ENCODE measurements around the gene NCKIPSD.

Gene NCKIPSD

GRCh38 chr3:48678566-48679380 is 6.9 kb downstream of the NCKIPSD start:
- no peak for DNase-seq (ENCODE audit: low spot score)

DNA sequence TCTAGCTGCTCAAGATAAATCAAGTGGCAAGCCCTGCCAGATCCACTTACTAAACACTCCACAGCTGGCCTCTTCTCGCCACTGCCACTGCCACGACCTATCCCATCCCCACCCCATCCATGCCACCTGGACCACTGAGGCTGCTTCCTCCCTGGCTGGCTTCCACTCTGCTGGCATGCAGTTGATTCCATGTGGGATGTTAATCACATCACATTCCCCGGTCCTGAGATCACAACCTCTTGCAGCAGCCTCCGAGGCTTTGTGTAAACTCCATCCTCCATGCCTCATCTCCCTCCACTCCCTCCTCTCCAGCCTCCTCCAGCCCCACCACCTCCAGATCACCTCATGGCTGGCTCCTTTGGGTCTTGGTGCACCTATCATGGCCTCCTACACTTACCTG is 7.7 kb downstream of the NCKIPSD start:
- DNase-seq (ENCODE audit: low spot score), result no peak

DNA sequence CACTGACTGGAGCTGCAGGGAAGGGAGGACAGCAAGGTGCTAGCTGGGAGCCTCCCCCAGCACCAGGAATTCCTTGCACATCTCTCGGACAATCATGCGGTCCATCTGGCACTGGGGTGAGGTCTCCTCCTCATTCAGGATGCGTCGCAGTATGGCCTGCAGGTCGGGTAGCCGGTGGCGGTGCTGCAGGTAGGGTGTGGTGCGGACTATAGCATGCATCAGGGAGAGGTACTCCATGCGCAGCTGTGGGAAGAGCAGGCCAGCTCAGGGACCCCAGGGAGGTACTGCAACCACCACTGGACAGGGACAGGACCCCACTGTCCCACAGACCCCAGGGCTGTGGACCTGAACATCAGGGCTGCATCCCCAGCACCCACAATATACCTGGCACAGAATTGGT is 11.2 kb downstream of the NCKIPSD start:
- no peak for DNase-seq (ENCODE audit: low spot score)

GRCh38 chr3:48672522-48672921 is 13.2 kb downstream of the NCKIPSD start:
- no peak for DNase-seq (ENCODE audit: low spot score)

GRCh38 chr3:48664929-48665328 is 20.8 kb downstream of the NCKIPSD start:
- DNase-seq (ENCODE audit: low spot score), result no peak

GRCh38 chr3:48664313-48664644 is 21.4 kb downstream of the NCKIPSD start:
- DNase-seq (ENCODE audit: low spot score), result no peak

GRCh38 chr3:48663489-48664312 is 22.0 kb downstream of the NCKIPSD start:
- DNase-seq (ENCODE audit: low spot score), result peak; percentile 90

DNA sequence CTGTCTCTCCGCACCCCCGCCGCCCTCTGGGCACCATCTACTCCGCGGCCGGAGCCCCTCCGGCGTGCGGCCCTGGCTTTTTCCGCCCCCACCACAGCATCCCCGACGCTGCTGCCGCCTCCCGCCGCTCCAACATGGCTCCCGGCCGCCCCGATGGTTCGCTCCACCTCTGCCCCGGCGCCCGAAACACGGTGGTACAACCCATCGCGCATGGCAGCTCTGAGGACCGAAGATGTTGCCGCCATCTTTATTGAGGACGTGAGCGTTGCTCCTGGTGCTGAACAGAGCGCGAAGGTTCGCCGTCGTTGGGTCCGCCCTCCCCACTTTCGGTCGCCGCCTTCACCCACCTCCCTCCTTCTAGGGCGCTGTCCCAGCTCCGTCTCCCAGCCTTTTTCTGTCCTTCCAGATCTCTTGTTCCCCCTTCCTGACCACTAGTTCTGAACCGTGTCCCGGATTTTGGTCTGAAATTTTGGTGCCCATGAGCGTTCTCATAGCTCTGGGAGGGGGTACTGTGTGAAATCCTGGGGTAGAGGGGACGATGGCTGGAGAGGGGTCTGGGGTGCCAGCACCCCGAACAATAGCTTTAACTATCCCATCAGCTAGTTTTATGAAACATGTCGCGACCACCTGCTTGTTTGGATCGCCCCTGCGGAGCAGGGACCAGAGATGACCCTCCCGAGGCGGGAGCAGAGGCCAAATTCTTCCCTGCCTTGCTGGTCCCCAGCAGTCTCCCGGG is 22.8 kb downstream of the NCKIPSD start, which contains the start of gene CELSR3:
TSS of gene CELSR3 (minus strand) at position 134 of the 736 bp plus-strand sequence. CDS start 252 bp downstream, outside the sequence.
- DNase-seq (ENCODE audit: low spot score), result peak; percentile 76

- DNase-seq (ENCODE audit: low spot score), result no peak
Observed at GRCh38 chr3:48662145-48662752, 23.5 kb downstream of the NCKIPSD start.

- DNase-seq (ENCODE audit: low spot score), result peak; percentile 89
Observed at GRCh38 chr3:48661501-48662144, 24.1 kb downstream of the NCKIPSD start.

GRCh38 chr3:48660800-48661400 is 24.8 kb downstream of the NCKIPSD start:
- DNase-seq (ENCODE audit: low spot score), result no peak

- no peak for DNase-seq (ENCODE audit: low spot score)
Observed at GRCh38 chr3:48656841-48657281, 28.9 kb downstream of the NCKIPSD start.

DNA sequence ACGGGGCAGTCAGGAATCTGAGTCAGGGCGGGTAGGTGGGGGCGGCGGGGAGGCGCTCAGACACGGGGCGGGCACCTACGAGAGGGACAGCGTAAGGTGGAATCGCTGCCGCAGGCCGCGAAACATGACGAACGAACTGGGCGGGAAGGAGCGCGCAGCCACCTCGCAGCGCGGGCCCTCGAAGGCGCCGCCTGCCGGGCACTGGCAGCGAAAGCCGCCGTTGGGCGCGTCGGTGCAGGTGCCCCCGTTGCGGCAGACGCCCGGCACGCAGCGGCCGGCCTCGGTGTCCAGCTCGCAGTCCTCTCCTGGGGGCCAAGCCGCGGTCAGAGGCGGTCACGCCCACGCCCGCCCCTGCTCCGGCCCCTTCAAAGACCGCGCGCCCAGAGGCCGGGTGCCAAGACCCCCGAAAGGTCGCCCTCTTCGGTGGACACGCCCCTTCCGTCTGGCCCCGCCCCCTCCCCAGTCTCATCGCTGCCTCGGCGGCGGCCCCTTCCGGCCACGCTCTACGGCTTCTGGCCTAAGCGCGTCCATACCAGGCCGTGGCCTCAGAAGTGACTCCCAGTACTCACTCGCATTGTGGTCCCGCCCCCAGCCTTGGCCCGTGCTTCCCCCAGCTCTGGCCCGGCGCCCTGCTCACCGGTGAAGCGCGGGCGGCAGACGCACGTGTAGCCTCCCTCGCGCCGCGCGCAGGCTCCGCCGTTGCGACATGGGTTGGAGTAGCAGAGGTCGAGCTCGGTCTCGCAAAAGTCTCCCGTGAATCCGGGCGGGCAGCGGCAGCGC is 29.5 kb downstream of the NCKIPSD start:
- peak; percentile 81 for DNase-seq (ENCODE audit: low spot score)

GRCh38 chr3:48655606-48656005 is 30.1 kb downstream of the NCKIPSD start:
- DNase-seq (ENCODE audit: low spot score), result no peak

DNA sequence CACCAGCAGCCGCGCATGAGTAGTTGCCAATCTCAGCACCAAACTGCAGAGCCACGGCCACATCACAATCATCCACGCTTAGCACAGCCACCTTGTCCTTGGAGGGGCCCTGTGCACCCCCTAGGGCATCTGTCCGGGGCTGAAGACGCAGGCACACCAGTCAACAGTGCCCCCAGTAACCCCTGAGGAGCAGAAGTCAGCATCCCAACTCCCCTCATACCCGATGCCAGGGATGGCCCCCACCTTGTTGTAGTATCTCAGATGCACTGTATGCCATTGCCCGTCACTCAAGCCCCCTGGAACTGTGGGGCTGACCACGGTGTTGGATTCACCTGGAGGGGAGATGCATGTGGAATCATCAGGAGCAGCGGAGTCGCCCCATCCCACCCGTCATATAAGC is 30.7 kb downstream of the NCKIPSD start:
- no peak for DNase-seq (ENCODE audit: low spot score)

DNA sequence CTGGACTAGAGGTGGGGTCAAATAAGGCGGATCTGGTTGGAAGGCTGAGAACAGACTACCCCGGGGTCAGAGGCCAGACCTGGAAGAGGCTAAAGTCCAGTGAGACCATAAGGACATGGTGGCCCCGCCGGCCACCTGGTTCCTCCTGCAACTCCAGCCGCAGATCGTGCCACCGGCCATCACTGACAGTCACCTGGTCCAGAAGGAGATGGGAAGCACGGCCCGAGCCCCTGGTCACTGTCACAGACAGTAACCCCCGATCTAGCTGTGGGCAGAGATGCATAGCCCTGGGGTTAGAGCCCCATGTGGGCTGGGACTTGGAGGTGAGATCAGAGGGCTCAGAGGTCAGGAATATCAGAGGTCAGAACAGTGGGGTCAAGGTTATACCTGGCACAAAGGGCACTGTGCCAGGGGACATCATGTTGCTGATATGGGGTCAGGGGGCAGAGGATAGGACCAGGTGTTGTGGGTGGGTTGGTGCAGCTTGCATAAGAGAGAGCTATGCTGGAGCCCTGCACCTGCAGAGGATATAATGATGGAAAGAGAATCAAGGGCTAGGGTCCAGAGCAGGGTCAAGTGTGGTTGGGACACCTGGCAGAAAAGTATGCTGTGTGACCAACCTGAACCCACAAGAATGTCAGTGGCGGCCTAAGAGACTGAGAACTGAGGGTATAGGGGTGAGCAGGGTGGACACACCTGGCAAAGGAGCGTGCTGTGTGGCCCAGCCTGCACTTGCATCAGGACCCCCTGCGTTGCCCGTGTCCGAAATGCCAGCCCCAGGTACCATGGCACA is 32.6 kb downstream of the NCKIPSD start:
- DNase-seq (ENCODE audit: low spot score), result no peak

- no peak for DNase-seq (ENCODE audit: low spot score)
Observed at GRCh38 chr3:48651771-48652170, 33.9 kb downstream of the NCKIPSD start.

GRCh38 chr3:48650723-48651122 is 35.0 kb downstream of the NCKIPSD start:
- DNase-seq (ENCODE audit: low spot score), result no peak

DNA sequence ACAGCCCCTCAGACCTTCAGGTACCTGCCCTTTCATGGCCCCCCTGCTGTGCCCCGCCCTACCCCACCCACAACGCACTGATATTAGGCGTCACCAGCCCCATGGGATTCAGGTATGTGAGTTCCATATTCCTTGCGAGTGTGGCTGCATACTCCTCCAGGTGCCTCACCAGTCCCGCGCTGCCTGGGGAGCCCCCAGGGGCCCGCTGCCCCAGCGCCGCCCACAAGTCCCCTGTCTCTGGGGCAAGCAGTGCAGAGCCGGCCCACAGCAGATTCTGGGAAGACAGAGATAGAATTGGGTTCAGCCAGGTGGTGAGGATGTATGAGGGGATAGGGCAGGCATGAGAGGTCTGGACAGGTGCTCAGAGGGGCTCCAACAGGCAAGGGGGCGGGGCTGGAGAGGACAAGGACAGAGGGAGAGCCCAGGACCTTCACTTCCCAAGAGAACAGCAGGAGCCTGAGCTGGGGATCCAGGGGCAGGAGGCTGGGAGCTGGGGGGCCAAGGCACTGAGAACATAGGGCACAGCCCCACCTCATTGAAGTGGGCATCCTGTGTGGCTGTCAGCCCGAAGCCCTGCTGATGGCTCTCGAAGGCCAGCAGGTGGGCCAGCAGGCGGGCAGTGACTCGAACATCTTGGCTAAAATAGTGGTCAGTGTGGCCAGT is 37.4 kb downstream of the NCKIPSD start:
- no peak for DNase-seq (ENCODE audit: low spot score)

All from left forelimb (tissue), 1 donor.